ENCODE data around the gene SIK1.
"Not testable (repeated sequence)": the region's sequence is repeated elsewhere in the genome, so short reads cannot be mapped to it uniquely, and the experiment has no call there.

Gene SIK1

GRCh38 chr21:43439316-43440075 lies 12.6 kb upstream of the SIK1 start:
- not testable (repeated sequence) for DNase-seq

GRCh38 chr21:43436272-43436671 lies 9.3 kb upstream of the SIK1 start:
- not testable (repeated sequence) for DNase-seq

DNA sequence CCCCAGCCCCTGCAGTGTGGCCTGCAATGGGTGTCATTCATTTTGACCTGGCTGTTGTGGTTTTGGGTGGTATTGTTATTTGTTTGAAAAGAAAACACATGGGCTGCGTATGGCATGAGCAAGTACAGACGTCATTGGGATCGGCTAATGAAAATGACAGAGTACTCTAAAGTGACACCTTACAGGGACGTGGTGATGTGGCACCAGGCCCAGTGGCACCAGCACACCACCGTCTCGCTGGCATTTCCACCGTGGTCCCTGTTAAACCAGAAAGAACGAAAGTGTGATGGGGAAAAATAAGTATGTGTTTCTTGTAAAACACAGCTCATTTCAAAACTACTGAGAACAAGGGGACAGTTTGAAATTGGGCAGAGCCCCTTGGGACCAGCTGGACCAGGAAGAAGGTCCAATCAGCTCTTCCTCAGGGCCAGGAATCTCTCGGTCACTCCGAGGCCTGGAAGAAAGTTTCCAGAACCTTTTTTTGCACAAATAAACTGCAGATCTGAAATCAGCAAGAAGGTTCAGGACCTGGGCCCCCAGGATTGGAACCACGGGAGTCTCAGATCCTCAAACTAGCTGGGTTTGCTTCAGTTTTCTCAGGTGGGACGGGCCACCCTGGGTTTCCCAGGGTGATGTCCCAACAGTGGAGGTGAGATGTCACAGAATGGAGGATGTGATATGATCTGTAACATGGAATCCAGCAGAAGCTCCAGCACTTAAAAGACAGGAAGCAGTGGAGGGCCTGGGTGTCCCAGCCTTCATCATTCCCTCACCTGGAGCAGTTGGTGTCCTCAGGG lies 6.6 kb upstream of the SIK1 start:
- not testable (repeated sequence) for DNase-seq

- not testable (repeated sequence) for DNase-seq
Observed at GRCh38 chr21:43430830-43431416, 4.0 kb upstream of the SIK1 start.

GRCh38 chr21:43428964-43429363 lies 2.0 kb upstream of the SIK1 start:
- not testable (repeated sequence) for DNase-seq

DNA sequence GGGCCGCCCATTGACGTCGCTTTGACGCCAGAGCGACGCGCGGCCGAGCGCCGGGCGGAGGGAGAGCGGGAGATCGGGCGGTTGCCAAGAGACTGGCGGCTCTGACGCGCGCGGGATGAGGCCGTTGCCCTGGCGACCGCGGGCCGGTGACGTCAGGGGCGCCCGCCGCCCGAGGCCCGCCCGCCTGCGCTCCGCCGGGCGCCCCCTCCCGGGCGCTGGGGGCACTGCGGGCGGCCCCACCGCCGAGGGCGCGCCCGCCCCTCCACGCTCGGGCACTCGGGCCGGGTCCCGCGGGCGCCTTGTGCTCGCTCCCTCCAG lies 270 bp upstream of the SIK1 start:
- DNase-seq = not testable (repeated sequence)

GRCh38 chr21:43426004-43426403 lies 927 bp downstream of the SIK1 start:
- not testable (repeated sequence) for DNase-seq

GRCh38 chr21:43419475-43419874 lies 7.5 kb downstream of the SIK1 start:
- DNase-seq = not testable (repeated sequence)

DNA sequence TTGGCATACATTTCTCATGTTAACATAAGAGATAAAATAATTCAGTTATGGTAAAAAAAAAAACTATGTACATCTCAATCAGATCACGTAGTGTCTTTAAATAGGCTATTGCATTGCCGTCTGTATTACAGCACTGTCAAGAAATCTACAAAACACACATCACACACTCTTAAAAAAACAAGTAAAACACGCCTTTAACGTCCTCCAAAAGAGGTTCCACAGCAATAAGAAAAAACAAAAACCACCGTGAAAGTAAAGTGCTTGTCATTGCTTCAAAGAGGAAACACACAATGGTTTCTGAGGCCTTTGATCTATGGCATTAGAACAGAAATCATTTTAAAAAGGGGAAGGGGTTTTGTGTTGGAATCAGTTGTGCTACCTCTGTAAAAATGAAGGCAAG lies 12.4 kb downstream of the SIK1 start:
- not testable (repeated sequence) for DNase-seq

- DNase-seq = not testable (repeated sequence)
Observed at GRCh38 chr21:43412020-43412788, 14.7 kb downstream of the SIK1 start.

DNA sequence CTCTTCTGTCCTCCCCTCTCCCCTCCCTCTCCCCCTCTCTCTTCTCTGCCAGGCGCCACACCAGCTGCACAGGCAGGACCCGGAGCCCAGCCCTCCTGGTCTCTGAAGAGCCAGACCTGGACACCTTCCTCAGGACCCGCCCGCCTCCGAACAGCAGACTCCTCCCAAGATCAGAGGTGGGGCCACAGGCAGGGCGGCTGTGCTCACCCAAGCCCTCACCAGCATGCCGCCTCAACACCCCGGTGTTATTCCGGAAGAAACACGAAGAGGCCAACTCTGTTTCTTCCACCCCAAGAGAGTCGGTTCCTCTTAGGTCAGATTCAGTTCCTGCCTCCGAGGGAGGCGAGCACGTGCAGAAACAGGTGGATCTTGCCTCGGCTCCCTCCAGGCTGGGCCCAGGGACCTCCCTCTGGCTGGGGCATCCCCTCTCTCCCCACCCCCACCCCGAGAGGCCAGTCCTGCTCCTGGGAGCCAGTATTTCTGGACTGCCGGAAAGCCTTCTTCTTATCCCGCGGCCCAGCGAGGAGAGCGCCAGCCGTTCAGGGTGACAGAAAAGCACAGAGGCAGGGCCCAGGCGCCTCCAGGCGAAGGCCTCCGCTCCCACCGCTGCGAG lies 16.4 kb downstream of the SIK1 start:
- DNase-seq = not testable (repeated sequence)

GRCh38 chr21:43407139-43407538 lies 19.8 kb downstream of the SIK1 start:
- DNase-seq = not testable (repeated sequence)

GRCh38 chr21:43404450-43404849 lies 22.5 kb downstream of the SIK1 start:
- DNase-seq = not testable (repeated sequence)

DNA sequence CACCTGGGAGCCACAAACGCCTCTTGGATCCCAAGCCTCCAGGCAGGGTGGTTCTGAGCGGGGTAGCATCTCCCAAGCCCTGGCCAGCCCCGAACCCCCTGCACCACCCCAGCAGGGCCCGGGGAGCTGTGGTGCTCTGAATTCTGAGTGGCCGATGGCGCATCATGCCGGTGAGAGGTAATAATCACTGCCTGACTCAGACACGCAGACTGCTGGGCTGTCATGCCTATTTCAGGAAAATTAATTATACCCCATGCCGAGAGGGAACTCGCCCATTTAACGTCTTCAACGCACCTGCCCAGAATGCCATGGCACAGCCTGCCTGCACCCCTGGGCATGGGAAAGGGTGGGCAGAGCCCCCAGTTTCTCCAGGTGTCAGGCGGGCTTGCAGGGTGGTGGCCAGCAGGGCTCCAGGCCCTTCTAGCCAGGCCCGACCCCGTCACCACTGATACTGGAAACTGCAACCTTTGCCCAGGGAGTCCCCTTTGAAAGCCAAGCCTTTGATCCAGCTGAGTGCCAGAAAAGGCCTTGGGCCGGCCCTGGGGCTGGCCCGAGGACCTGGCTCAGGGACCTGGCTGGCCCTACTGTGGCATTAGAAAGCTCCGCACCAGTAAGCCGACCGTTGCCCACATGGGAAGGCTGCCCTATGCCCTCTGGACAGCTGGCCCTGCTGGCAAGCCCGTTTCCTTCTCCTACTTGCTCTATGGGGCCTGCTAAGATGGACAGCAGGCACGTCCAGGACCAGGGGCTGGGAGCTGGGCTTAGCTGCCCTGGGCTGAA lies 23.1 kb downstream of the SIK1 start:
- DNase-seq = not testable (repeated sequence)

- DNase-seq = not testable (repeated sequence)
Observed at GRCh38 chr21:43401125-43401524, 25.8 kb downstream of the SIK1 start.

DNA sequence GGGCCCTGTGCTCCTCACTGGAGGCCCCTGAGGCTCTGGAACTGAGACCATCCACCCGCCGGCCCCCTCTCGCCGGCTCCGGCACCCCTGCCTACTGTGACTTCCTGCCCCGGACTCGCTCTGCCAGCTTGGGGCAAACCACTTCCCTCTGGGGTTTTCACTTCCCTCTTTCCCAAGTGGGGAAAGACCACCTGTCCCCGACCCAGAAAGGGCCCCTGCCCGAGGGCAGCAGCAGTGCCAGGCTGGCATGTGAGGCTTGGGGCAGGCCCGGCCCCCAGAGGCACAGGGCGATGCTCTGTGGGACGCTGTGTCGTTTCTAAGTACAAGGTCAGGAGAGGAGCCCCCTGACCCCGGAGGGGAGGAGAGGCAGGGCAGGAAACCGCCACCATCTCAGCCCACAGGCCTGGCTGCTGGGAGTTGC lies 27.3 kb downstream of the SIK1 start:
- DNase-seq = not testable (repeated sequence)

GRCh38 chr21:43399136-43399535 lies 27.8 kb downstream of the SIK1 start:
- not testable (repeated sequence) for DNase-seq

- DNase-seq = not testable (repeated sequence)
Observed at GRCh38 chr21:43398533-43398932, 28.4 kb downstream of the SIK1 start.

- DNase-seq = not testable (repeated sequence)
Observed at GRCh38 chr21:43398000-43398399, 28.9 kb downstream of the SIK1 start.

DNA sequence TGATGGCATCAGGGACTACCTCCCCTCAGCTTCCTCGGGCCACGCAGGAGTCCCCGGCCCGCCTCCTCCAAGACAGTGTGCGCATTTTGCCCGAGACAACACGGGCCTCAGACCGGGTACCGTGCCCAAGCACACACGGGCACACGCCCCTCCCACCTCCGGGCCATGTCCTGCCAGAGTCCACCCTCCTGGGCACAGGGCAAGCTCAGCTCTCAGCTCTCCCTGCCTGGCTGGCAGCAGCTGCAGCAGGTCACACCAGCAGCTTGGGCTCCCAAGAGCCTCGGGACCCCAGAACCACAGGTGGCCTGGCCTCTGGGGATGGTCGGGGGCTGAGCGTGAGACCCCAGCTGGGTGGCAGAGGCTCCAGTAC lies 29.5 kb downstream of the SIK1 start:
- not testable (repeated sequence) for DNase-seq

DNA sequence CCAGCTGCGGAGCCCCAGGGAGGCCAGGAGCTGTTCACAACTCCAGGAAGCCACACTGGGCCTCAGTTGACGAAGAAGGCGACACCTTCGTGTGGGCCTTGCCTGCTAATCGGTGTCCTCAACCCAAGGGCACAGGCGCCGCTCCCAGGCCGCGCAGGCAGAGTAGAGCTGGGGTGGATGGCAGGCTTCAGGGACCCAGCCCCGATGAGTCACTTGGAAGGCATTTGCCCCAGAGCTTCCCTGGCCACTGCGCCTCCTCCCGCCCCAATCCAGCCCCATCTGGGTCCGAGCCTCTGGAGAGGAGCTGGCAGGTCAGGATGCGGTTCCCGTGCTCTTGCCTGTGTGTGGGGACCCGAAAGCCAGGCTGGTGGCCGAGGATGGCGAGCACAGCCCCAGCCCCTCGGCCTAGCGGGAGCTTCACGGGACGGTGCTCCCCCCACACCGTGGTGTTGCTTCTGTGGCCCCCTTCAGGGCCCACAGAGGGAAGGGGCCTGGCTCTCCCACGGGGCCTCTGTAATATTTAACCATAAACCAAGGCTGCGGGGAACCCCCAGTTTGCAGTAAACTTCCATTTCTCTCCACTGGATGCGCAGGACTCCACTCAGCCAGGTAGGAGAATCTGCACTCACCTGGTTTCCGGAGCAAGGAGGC lies 30.0 kb downstream of the SIK1 start:
- not testable (repeated sequence) for DNase-seq
